Testis (tissue), 3 donors: Measurements from ENCODE around the gene DYNLL2. TPM values are rescaled to one million over a fixed set of nuclear protein-coding genes. Genes with fewer than 3 reads are reported as not detected.

Source experiments
- DNase-seq: peaks from one replicate; pipeline ENCODE4 v3.0.0-alpha.2; 2019
- H3K27ac ChIP-seq, 2 donors: fragments of 200-600 bp; sonication (generic); one replicate each; pipeline ENCODE4 v1.5.1; 2019
- H3K27me3 ChIP-seq: fragments of 200-600 bp; sonication (generic); one replicate; pipeline ENCODE4 v1.5.1; 2019
- H3K36me3 ChIP-seq: fragments of 200-600 bp; sonication (generic); one replicate; pipeline ENCODE4 v1.5.1; 2017; ENCODE audit warnings: low read depth; ENCODE audit errors: missing control alignments
- H3K4me1 ChIP-seq: fragments of 200-600 bp; sonication (generic); one replicate; pipeline ENCODE4 v1.5.1; 2019
- H3K4me3 ChIP-seq, 2 donors: fragments of 200-600 bp; sonication (generic); one replicate each; pipeline ENCODE4 v1.5.1; 2017 to 2019
- H3K9me3 ChIP-seq: fragments of 200-600 bp; sonication (generic); one replicate; pipeline ENCODE4 v1.5.1; 2017
- POLR2A ChIP-seq: fragments of 450-650 bp; IDR thresholded peaks from one replicate; pipeline ENCODE4 v1.6.1; 2017; ENCODE audit warnings: antibody characterized with exemption, mild to moderate bottlenecking, moderate library complexity
- WGBS, 2 donors: methylation state at CpG; one replicate each; pipeline ENCODE4 v1.1.5; 2018; 5-methylcytosine and 5-hydroxymethylcytosine counted together
- intact Hi-C: fragments of 100-400 bp; cut with DNase I; formaldehyde crosslinking; loops from one replicate; pipeline ENCODE4 v1.15.1; 2023; ENCODE audit warnings: low total_unique reads
- polyA plus RNA-seq: library from polyadenylated mRNA; stranded (reverse); fragments of 350-450 nt; fragmentation: Illumina TruSeq; extraction: RNeasy Lipid Tissue Mini Kit (QIAGEN cat#74804); gene quantifications from one replicate; pipeline ENCODE4 v1.2.3, GENCODE V29; 2014; ENCODE audit warnings: low read depth, low replicate concordance; ENCODE audit not compliant: insufficient read depth
- total RNA-seq, 2 donors: library from RNA; depleted of rRNA; stranded (reverse); fragments of >200 nt; gene quantifications; one replicate each; pipeline ENCODE4 v1.2.3, GENCODE V29; 2016
- TF ChIP-seq, protein P1 (sequence below), 3 experiments: fragments of 450-650 bp in 2 of 3; fragments of 200-600 bp in 1 of 3; sonication (generic) in 1 of 3; IDR thresholded peaks; one replicate each; pipeline ENCODE4 v1.5.1; 2016 to 2019; ENCODE audit warnings: antibody characterized with exemption in 3 of 3, mild to moderate bottlenecking in 2 of 3, moderate library complexity in 1 of 3

The DYNLL2 gene
- total and polyA plus RNA-seq, 3 donors from 2014 or later, result 33.6 to 52.7 (median 36.7) TPM

DNA sequence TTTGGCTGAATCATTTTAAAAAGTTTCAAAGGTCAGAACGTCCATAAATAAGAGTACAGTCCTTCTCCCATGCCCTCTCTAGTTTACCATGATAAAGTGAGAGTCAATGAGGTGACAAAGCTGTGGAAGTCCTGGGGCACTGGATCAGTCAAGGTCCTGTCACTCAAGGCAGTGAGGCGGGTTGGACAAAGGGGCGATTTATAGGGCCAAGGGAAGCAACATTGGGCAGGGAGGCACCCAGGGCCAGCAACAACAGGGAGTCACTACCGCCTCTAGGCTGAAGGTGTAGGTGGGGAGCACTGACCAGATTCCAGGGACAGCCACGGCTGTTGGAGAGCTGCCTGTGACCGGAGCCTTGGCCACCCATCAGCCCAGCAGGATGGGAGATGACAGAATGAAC lies 28.6 kb upstream of the DYNLL2 start:
- no peaks in the 10 kb centered on the region for H3K9me3 ChIP-seq
- H3K4me1 ChIP-seq, result no peaks in the 10 kb centered on the region
- TF ChIP-seq POLR2A, result no peak
- TF ChIP-seq, protein P1, sequence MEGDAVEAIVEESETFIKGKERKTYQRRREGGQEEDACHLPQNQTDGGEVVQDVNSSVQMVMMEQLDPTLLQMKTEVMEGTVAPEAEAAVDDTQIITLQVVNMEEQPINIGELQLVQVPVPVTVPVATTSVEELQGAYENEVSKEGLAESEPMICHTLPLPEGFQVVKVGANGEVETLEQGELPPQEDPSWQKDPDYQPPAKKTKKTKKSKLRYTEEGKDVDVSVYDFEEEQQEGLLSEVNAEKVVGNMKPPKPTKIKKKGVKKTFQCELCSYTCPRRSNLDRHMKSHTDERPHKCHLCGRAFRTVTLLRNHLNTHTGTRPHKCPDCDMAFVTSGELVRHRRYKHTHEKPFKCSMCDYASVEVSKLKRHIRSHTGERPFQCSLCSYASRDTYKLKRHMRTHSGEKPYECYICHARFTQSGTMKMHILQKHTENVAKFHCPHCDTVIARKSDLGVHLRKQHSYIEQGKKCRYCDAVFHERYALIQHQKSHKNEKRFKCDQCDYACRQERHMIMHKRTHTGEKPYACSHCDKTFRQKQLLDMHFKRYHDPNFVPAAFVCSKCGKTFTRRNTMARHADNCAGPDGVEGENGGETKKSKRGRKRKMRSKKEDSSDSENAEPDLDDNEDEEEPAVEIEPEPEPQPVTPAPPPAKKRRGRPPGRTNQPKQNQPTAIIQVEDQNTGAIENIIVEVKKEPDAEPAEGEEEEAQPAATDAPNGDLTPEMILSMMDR (IDR thresholded peaks at IDR 0.05), result no peak
- DNase-seq, result no peak
- intact Hi-C loops, result no loop called here
- H3K36me3 ChIP-seq, result no peaks in the 10 kb centered on the region
- no peak overlapping the region for H3K4me3 ChIP-seq
- WGBS, 2 donors, result 82 to 86% methylated on average over 6 of the region's 6 CpGs
- H3K27me3 ChIP-seq, result no peaks in the 10 kb centered on the region
- H3K27ac ChIP-seq, result no peak overlapping the region

DNA sequence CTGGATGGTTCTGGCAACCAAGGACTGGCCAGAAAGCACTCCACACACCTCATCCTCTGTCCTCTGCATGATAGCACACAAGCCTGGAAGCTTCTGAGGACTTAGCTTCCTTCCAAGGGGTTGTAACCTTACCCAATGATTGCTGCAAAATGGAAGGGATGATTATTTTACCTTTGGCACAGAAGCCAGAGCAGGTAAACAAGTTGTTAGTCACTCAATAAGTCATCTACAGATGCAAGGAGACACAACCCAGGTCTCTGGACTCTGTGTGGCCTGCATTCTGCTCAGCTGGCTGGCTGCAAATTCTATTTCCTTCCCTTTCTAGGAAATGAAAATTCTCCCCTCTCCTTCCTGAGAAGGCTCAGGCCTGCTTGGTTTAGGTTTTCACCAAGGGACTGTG lies 26.7 kb upstream of the DYNLL2 start:
- no peak overlapping the region for H3K4me3 ChIP-seq
- H3K4me1 ChIP-seq, result peaks cover 5% of the 10 kb centered on the region
- no peaks in the 10 kb centered on the region for H3K27me3 ChIP-seq
- no peaks in the 10 kb centered on the region for H3K9me3 ChIP-seq
- H3K27ac ChIP-seq, result no peak overlapping the region
- no peak for DNase-seq
- intact Hi-C loops, result no loop called here
- no peak for TF ChIP-seq POLR2A
- TF ChIP-seq, protein P1 (IDR thresholded peaks at IDR 0.05), result no peak
- no peaks in the 10 kb centered on the region for H3K36me3 ChIP-seq

DNA sequence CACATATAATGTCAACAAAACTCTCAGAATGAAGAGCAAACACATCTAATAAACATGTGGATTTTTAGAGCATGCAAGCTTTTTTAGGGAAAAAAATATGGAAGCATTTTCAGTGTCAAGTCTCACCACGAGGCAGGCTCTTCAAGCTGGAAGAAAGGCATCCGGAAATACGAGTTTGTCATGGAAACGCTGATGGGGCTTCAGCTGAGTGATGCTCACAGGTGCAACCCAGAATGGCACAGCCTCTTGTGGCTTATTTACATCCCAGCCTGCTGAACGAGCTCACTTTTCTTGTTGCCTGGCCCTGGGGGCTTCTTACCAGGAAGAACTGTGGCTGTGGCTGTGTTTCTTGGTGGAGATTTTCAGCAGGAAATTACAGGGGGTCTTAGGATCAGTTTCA lies 24.1 kb upstream of the DYNLL2 start:
- no peak for TF ChIP-seq POLR2A
- TF ChIP-seq, protein P1 (IDR thresholded peaks at IDR 0.05), result no peak
- Histone ChIP-seq H3K9me3 (no peaks in the 10 kb centered on the region), H3K36me3 (no peaks in the 10 kb centered on the region), H3K4me3 (no peak overlapping the region), H3K27me3 (no peaks in the 10 kb centered on the region), H3K27ac (no peak overlapping the region), H3K4me1 (peaks cover 5% of the 10 kb centered on the region)
- WGBS, 2 donors, result 75 to 80% methylated on average over 5 of the region's 5 CpGs
- intact Hi-C loops, result no loop called here
- no peak for DNase-seq

DNA sequence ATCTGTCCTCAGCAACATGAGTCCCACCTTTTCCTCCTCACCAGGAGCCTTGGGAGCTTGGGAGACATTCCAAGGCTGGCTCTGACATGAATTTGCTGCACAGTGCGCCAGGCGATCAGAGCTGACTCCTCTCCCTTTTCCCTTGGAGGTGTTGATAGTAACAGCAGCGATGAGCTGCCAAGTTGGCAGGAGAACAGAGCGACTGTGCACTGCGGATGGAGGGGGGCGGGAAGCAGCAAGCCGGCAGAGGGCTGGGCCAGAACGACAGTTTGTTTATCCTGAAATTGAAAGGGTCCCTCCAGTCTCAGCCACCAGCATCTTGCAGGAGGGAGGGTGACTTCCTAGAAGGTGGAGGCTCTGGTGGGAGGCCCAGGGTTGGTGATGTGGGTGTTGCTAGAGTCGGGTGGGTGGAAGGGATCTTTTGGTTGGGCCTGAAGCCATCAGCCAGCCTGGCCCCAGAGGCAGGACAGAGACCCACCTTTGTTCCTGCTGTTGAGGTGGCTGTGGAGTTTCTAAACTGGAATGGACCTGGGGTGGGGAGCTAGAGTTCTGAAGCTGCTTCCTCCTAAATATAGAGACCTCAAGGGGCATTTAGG lies 22.5 kb upstream of the DYNLL2 start:
- no peak overlapping the region for H3K4me3 ChIP-seq
- H3K9me3 ChIP-seq, result no peaks in the 10 kb centered on the region
- no peaks in the 10 kb centered on the region for H3K36me3 ChIP-seq
- peak; percentile 72 for DNase-seq
- intact Hi-C loops, result no loop called here
- H3K4me1 ChIP-seq, result peaks cover 5% of the 10 kb centered on the region
- TF ChIP-seq, protein P1 (IDR thresholded peaks at IDR 0.05), result no peak
- no peak for TF ChIP-seq POLR2A
- 23 to 55% methylated on average over 9 of the region's 9 CpGs for WGBS, 2 donors
- no peaks in the 10 kb centered on the region for H3K27me3 ChIP-seq
- no peak overlapping the region for H3K27ac ChIP-seq

DNA sequence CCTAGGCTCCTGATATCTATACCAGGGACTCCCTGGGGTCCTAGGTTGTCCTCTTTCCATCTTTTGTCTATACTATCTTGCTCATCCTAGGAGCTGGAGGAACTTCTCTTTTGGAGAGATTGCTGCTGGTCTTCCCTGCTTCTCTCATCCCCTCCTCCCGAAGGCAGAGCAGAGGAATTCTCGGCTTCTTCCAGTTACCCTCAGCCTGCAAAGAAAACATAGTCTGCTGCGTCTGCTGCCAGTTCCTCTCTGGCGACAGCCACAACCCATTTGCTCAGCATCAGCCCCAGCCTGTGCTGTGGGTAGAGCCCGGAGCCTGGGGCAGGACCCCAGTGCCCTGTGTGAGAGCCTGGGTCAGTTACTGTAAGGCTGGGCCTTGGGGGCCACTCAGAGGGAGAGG lies 21.5 kb upstream of the DYNLL2 start:
- no peak for DNase-seq
- H3K27ac ChIP-seq, result no peak overlapping the region
- H3K27me3 ChIP-seq, result no peaks in the 10 kb centered on the region
- no peaks in the 10 kb centered on the region for H3K36me3 ChIP-seq
- no peaks in the 10 kb centered on the region for H3K9me3 ChIP-seq
- H3K4me3 ChIP-seq, result no peak overlapping the region
- H3K4me1 ChIP-seq, result peaks cover 5% of the 10 kb centered on the region
- TF ChIP-seq POLR2A, result no peak
- TF ChIP-seq, protein P1 (IDR thresholded peaks at IDR 0.05), result no peak
- intact Hi-C loops, result no loop called here
- WGBS, 2 donors, result 84 to 91% methylated on average over 3 to 5 of the region's 5 CpGs
